Ishikawa (cell line): Measurements from ENCODE around the gene TBC1D14.
A peak's percentile ranks its signal among the peaks of the same experiment; 100 is the strongest.

Source experiments
- CEBPB ChIP-seq: IDR thresholded peaks from 2 replicates; pipeline ENCODE4 v1.6.1; 2012
- CREB1 ChIP-seq: IDR thresholded peaks from 2 replicates; pipeline ENCODE4 v1.6.1; 2012; ENCODE audit warnings: low read depth
- EGR1 ChIP-seq: IDR thresholded peaks from 2 replicates; pipeline ENCODE4 v1.6.1; 2012
- EP300 ChIP-seq: IDR thresholded peaks from 2 replicates; pipeline ENCODE4 v1.6.1; 2012; ENCODE audit warnings: borderline replicate concordance
- FOXM1 ChIP-seq: IDR thresholded peaks from 2 replicates; pipeline ENCODE4 v1.6.1; 2012; ENCODE audit warnings: low read depth, borderline replicate concordance
- MAX ChIP-seq: IDR thresholded peaks from 2 replicates; pipeline ENCODE4 v1.6.1; 2012
- NFIC ChIP-seq: IDR thresholded peaks from 2 replicates; pipeline ENCODE4 v1.6.1; 2012
- RAD21 ChIP-seq: IDR thresholded peaks from 2 replicates; pipeline ENCODE4 v1.6.1; 2012; ENCODE audit warnings: low read depth
- REST ChIP-seq: IDR thresholded peaks from 2 replicates; pipeline ENCODE4 v1.6.1; 2012; ENCODE audit warnings: low read depth, mild to moderate bottlenecking
- TAF1 ChIP-seq: IDR thresholded peaks from 2 replicates; pipeline ENCODE4 v1.6.1; 2012; ENCODE audit warnings: low read depth, mild to moderate bottlenecking
- TCF12 ChIP-seq: IDR thresholded peaks from 2 replicates; pipeline ENCODE4 v1.6.1; 2012; ENCODE audit warnings: low read depth
- TEAD4 ChIP-seq: IDR thresholded peaks from 2 replicates; pipeline ENCODE4 v1.6.1; 2012
- USF1 ChIP-seq: IDR thresholded peaks from 2 replicates; pipeline ENCODE4 v1.6.1; 2012
- YY1 ChIP-seq: IDR thresholded peaks from 2 replicates; pipeline ENCODE4 v1.6.1; 2012; ENCODE audit warnings: low read depth
- ZBTB7A ChIP-seq: IDR thresholded peaks from 2 replicates; pipeline ENCODE4 v1.6.1; 2012; ENCODE audit warnings: low read depth

Gene TBC1D14, protein sequence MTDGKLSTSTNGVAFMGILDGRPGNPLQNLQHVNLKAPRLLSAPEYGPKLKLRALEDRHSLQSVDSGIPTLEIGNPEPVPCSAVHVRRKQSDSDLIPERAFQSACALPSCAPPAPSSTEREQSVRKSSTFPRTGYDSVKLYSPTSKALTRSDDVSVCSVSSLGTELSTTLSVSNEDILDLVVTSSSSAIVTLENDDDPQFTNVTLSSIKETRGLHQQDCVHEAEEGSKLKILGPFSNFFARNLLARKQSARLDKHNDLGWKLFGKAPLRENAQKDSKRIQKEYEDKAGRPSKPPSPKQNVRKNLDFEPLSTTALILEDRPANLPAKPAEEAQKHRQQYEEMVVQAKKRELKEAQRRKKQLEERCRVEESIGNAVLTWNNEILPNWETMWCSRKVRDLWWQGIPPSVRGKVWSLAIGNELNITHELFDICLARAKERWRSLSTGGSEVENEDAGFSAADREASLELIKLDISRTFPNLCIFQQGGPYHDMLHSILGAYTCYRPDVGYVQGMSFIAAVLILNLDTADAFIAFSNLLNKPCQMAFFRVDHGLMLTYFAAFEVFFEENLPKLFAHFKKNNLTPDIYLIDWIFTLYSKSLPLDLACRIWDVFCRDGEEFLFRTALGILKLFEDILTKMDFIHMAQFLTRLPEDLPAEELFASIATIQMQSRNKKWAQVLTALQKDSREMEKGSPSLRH

GRCh38 chr4:6909113-6909969, at the start of gene TBC1D14:
TSS of gene TBC1D14 (plus strand) at chr4:6909826. CDS start at chr4:6923390, 13,564 bp downstream.
- TF ChIP-seq TEAD4 (no peak), CREB1 (no peak), MAX (0 out of 2 replicates have a peak, but pooled peaks have one; percentile 3), ZBTB7A (peak; percentile 59; the same call in 1 of the 2 replicates), RAD21 (no peak), CEBPB (no peak), TAF1 (peak; percentile 88), USF1 (no peak), EP300 (no peak), YY1 (peak; percentile 96), TCF12 (peak; percentile 74; the same call in 1 of the 2 replicates), NFIC (no peak), FOXM1 (no peak), EGR1 (no peak), REST (no peak)

- TF ChIP-seq REST (no peak), MAX (no peak), NFIC (no peak), EP300 (no peak), TAF1 (no peak)
These were observed 41.2 kb upstream of the TBC1D14 start for GRCh38 chr4:6868386-6868785.

GRCh38 chr4:6869944-6870343, 39.7 kb upstream of the TBC1D14 start:
- TF ChIP-seq YY1 (no peak), USF1 (no peak), CREB1 (no peak), EGR1 (no peak), FOXM1 (no peak), MAX (no peak), REST (no peak)
